ENCODE data around the gene CGB7. TPM values are rescaled to one million over a fixed set of nuclear protein-coding genes. Genes with fewer than 3 reads are reported as not detected.
A peak's percentile ranks its signal among the peaks of the same experiment; 100 is the strongest.
"Not testable (repeated sequence)": the region's sequence is repeated elsewhere in the genome, so short reads cannot be mapped to it uniquely, and the experiment has no call there.

The CGB7 gene
- total RNA-seq, 4 donors from 2014 or later: 0.20 TPM; not detected in 3

- TF ChIP-seq POLR2AphosphoS5 (IDR thresholded peaks at IDR 0.05) (no peak), CTCF (IDR thresholded peaks at IDR 0.05) (no peak), EP300 (IDR thresholded peaks at IDR 0.05; ENCODE audit: low read depth) (no peak), POLR2A (IDR thresholded peaks at IDR 0.05) (no peak)
- Histone ChIP-seq H3K4me3 (no peak overlapping the region), H3K27ac (no peak overlapping the region), H3K9me3 (no peaks in the 10 kb centered on the region), H3K27me3 (no peaks in the 10 kb centered on the region), H3K4me1 (peaks cover 0 to 9% (median 6%) of the 10 kb centered on the region in 4 donors), H3K36me3 (no peaks in the 10 kb centered on the region)
- in situ Hi-C loops (cut with MboI; ENCODE audit: low pct_ligation_motif_present in 1 of 4, low pct_unique_long_range_greater_than_20kb in 1 of 4, low sequenced_read_pairs in 3 of 4) (loop anchor here in 2 of 4 donors (10.0 to 25.0 kb wide), 2 partner anchors 124 to 132 kb away; no protein-coding TSS in a partner anchor), intact Hi-C loops (cut with DNase I; ENCODE audit: low total_unique reads) (no loop called here)
- no peak for DNase-seq
- WGBS, 2 donors (ENCODE audit: low coverage in 1 of 2): 89% methylated on average over 4 of the region's 4 CpGs; no CpG with 5 or more reads in 1 of the 2 donors
These were observed 22.8 kb upstream of the CGB7 start for GRCh38 chr19:49080392-49080791.

GRCh38 chr19:49074869-49075268, 17.3 kb upstream of the CGB7 start:
- in situ Hi-C loops (cut with MboI; ENCODE audit: low pct_ligation_motif_present in 1 of 4, low pct_unique_long_range_greater_than_20kb in 1 of 4, low sequenced_read_pairs in 3 of 4): loop anchor here in 1 of 4 donors (25.0 kb wide), 1 partner anchor 137 kb away; no protein-coding TSS in a partner anchor
- H3K9me3 ChIP-seq; intact Hi-C loops (cut with DNase I; ENCODE audit: low total_unique reads); H3K4me3 ChIP-seq; H3K4me1 ChIP-seq; H3K27ac ChIP-seq; H3K36me3 ChIP-seq: not testable (repeated sequence)
- H3K27me3 ChIP-seq: peaks cover 48% of the 10 kb centered on the region
- DNase-seq: peak; percentile 77
- 17% methylated on average over 9 of the region's 9 CpGs; no CpG with 5 or more reads in 1 of the 2 donors for WGBS, 2 donors (ENCODE audit: low coverage in 1 of 2)
- peak; percentile 66 to 80 (median 74) for TF ChIP-seq CTCF (IDR thresholded peaks at IDR 0.05)

GRCh38 chr19:49073514-49074378, 16.2 kb upstream of the CGB7 start:
- Histone ChIP-seq H3K27ac (no peak overlapping the region), H3K4me1 (peaks cover 0 to 8% (median 2%) of the 10 kb centered on the region in 4 donors), H3K9me3 (no peaks in the 10 kb centered on the region), H3K4me3 (no peak overlapping the region), H3K27me3 (peaks cover 60% of the 10 kb centered on the region), H3K36me3 (no peaks in the 10 kb centered on the region)
- in situ Hi-C loops (cut with MboI; ENCODE audit: low pct_ligation_motif_present in 1 of 4, low pct_unique_long_range_greater_than_20kb in 1 of 4, low sequenced_read_pairs in 3 of 4) (no loop called here), intact Hi-C loops (cut with DNase I; ENCODE audit: low total_unique reads) (no loop called here)
- TF ChIP-seq POLR2A (IDR thresholded peaks at IDR 0.05) (no peak), CTCF (IDR thresholded peaks at IDR 0.05) (peak in 1 of 5 experiments; percentile 5)
- WGBS, 2 donors (ENCODE audit: low coverage in 1 of 2): 53 to 79% methylated on average over 6 to 22 of the region's 23 CpGs
- no peak for DNase-seq

- in situ Hi-C loops (cut with MboI; ENCODE audit: low pct_ligation_motif_present in 1 of 4, low pct_unique_long_range_greater_than_20kb in 1 of 4, low sequenced_read_pairs in 3 of 4) (no loop called here), intact Hi-C loops (cut with DNase I; ENCODE audit: low total_unique reads) (no loop called here)
- H3K27me3 ChIP-seq: peaks cover 77% of the 10 kb centered on the region
- WGBS, 2 donors (ENCODE audit: low coverage in 1 of 2): 22% methylated on average over 29 of the region's 93 CpGs; no CpG with 5 or more reads in 1 of the 2 donors
- H3K4me3 ChIP-seq: peak overlapping the region in 1 of 4 donors; percentile 7
- TF ChIP-seq POLR2A (IDR thresholded peaks at IDR 0.05): no peak
- TF ChIP-seq EP300 (IDR thresholded peaks at IDR 0.05; ENCODE audit: low read depth): no peak
- TF ChIP-seq CTCF (IDR thresholded peaks at IDR 0.05): no peak
- no peak for TF ChIP-seq POLR2AphosphoS5 (IDR thresholded peaks at IDR 0.05)
- no peaks in the 10 kb centered on the region for H3K36me3 ChIP-seq
- no peak overlapping the region for H3K27ac ChIP-seq
- H3K4me1 ChIP-seq: peaks cover 0 to 8% (median 2%) of the 10 kb centered on the region in 4 donors
- no peaks in the 10 kb centered on the region for H3K9me3 ChIP-seq
- no peak for DNase-seq
These were observed 14.5 kb upstream of the CGB7 start for GRCh38 chr19:49071860-49072547.

Data from transverse colon (tissue), 4 donors.